Spleen (tissue), 11 donors: ENCODE results near the gene CDKN2A. TPM values are rescaled to one million over a fixed set of nuclear protein-coding genes. Genes with fewer than 3 reads are reported as not detected.

Experiments used
- DNase-seq: peaks from one replicate; pipeline ENCODE4 v3.0.0-alpha.2; 2020
- H3K27ac ChIP-seq, 8 donors: fragments of 200-600 bp; sonication (generic) in 7 of 8; 1 replicate in 4 of 8; 2 replicates in 4 of 8; pipeline versions ENCODE4 v1.5.0 to v1.8.0; 2016 to 2021; ENCODE audit warnings: inconsistent platforms in 4 of 8, mild to moderate bottlenecking in 4 of 8, moderate library complexity in 1 of 8
- H3K27me3 ChIP-seq, 7 donors: fragments of 200-600 bp; sonication (generic) in 6 of 7; replicated peaks in 1 of 7; 1 replicate in 4 of 7; 2 replicates in 3 of 7; pipeline versions ENCODE4 v1.5.0 to v1.8.0; 2016 to 2021; ENCODE audit warnings: inconsistent platforms in 3 of 7, mild to moderate bottlenecking in 1 of 7
- H3K36me3 ChIP-seq, 6 donors: fragments of 200-600 bp; sonication (generic) in 5 of 6; 1 replicate in 4 of 6; 2 replicates in 2 of 6; pipeline versions ENCODE4 v1.5.0 to v1.8.0; 2016 to 2021; ENCODE audit warnings: inconsistent platforms in 2 of 6
- H3K4me1 ChIP-seq, 6 donors: fragments of 200-600 bp; sonication (generic) in 5 of 6; 1 replicate in 3 of 6; 2 replicates in 3 of 6; pipeline versions ENCODE4 v1.5.0 to v1.8.0; 2016 to 2021; ENCODE audit warnings: inconsistent platforms in 3 of 6
- H3K4me3 ChIP-seq, 8 donors: fragments of 200-600 bp; sonication (generic) in 7 of 8; 1 replicate in 4 of 8; 2 replicates in 4 of 8; pipeline versions ENCODE4 v1.5.0 to v1.8.0; 2016 to 2021; ENCODE audit warnings: inconsistent platforms in 4 of 8, mild to moderate bottlenecking in 4 of 8, moderate library complexity in 2 of 8
- H3K9me3 ChIP-seq, 8 donors: fragments of 200-600 bp; sonication (generic) in 7 of 8; 1 replicate in 4 of 8; 2 replicates in 4 of 8; pipeline versions ENCODE4 v1.5.0 to v1.8.0; 2016 to 2021; ENCODE audit warnings: inconsistent platforms in 4 of 8
- CTCF ChIP-seq, 11 experiments: fragments of 200-600 bp in 7 of 11; fragments of 450-650 bp in 4 of 11; sonication (generic) in 4 of 11; IDR thresholded peaks in 8 of 11; conservative IDR thresholded peaks in 3 of 11; 1 replicate in 7 of 11; 2 replicates in 4 of 11; pipeline versions ENCODE4 v1.4.0 to v1.8.0; 2016 to 2021; ENCODE audit warnings: antibody characterized with exemption in 11 of 11, inconsistent platforms in 4 of 11, mild to moderate bottlenecking in 1 of 11
- POLR2A ChIP-seq, 3 donors: fragments of 450-650 bp; IDR thresholded peaks; one replicate each; pipeline ENCODE4 v1.5.1; 2017; ENCODE audit warnings: antibody characterized with exemption in 3 of 3, mild to moderate bottlenecking in 1 of 3
- POLR2AphosphoS5 ChIP-seq, 3 donors: sonication (generic); formaldehyde crosslinking; IDR thresholded peaks; one replicate each; pipeline ENCODE4 v1.5.1; 2017; ENCODE audit warnings: antibody characterized with exemption in 3 of 3
- WGBS, 5 donors: extraction: QIAGEN DNeasy Blood & Tissue Kit in 3 of 5; methylation state at CpG; one replicate each; pipeline versions ENCODE4 v1.1.5 to v1.1.7; 2013 to 2018; 5-methylcytosine and 5-hydroxymethylcytosine counted together
- intact Hi-C: fragments of 100-400 bp; cut with DNase I; formaldehyde crosslinking; loops from one replicate; pipeline ENCODE4 v1.15.0; 2023; ENCODE audit warnings: low total_unique reads
- polyA plus RNA-seq, 3 donors: library from polyadenylated mRNA; stranded (reverse); fragments of 200-250 nt; gene quantifications; one replicate each; pipeline ENCODE4 v1.2.1, GENCODE V29; 2013
- total RNA-seq, 7 donors: library from RNA; depleted of rRNA in 3 of 7; stranded (reverse); fragments of >200 nt in 3 of 7; fragmentation: NEBNext Ultra II Directional in 4 of 7; extraction: Animal tissue kit (Norgen Biotek cat#: 25700) in 4 of 7; gene quantifications; one replicate each; pipeline versions ENCODE4 v1.1.0 to v1.2.1, GENCODE V29; 2016 to 2021
- donor health status: healthy with polysubstance abuse.
- donor health status: DM: no; HTN: no; CAD: no; lungs with moderate emphysema.
- donor health status: DM: no; HTN: no; CAD: no.
- donor health status: Bipolar disorder and iron deficiency.
- donor health status: healthy.
- donor health status: DM: no; HTN: no; CAD: no.
- donor health status: DM: yes; HTN: yes; CAD: no.

CDKN2A gene
- total and polyA plus RNA-seq, 10 donors: 2.3 to 19.7 (median 7.0) TPM

GRCh38 chr9:22029231-22029630, 35.0 kb upstream of the CDKN2A start:
- H3K36me3 ChIP-seq: no peaks in the 10 kb centered on the region
- WGBS, 5 donors: 73 to 89% (median 79%) methylated on average over 4 of the region's 4 CpGs
- no peaks in the 10 kb centered on the region for H3K9me3 ChIP-seq
- H3K4me1 ChIP-seq: peaks cover 0 to 13% (median 4%) of the 10 kb centered on the region in 6 donors
- no peak overlapping the region for H3K4me3 ChIP-seq
- H3K27me3 ChIP-seq: no peaks in the 10 kb centered on the region
- intact Hi-C loops: no loop called here
- peak overlapping the region in 4 of 8 donors; percentile 12 to 60 (median 34) for H3K27ac ChIP-seq
- TF ChIP-seq CTCF (IDR thresholded peaks at IDR 0.05 in 8 of 11, conservative IDR thresholded peaks at IDR 0.05 in 3 of 11): no peak
- TF ChIP-seq POLR2AphosphoS5 (IDR thresholded peaks at IDR 0.05): no peak
- no peak for TF ChIP-seq POLR2A (IDR thresholded peaks at IDR 0.05)
- DNase-seq: no peak

- Histone ChIP-seq H3K4me1 (peaks cover 0 to 13% (median 4%) of the 10 kb centered on the region in 6 donors), H3K4me3 (no peak overlapping the region), H3K27me3 (no peaks in the 10 kb centered on the region), H3K27ac (no peak overlapping the region), H3K9me3 (no peaks in the 10 kb centered on the region), H3K36me3 (no peaks in the 10 kb centered on the region)
- TF ChIP-seq POLR2A (IDR thresholded peaks at IDR 0.05) (no peak), CTCF (IDR thresholded peaks at IDR 0.05 in 8 of 11, conservative IDR thresholded peaks at IDR 0.05 in 3 of 11) (no peak), POLR2AphosphoS5 (IDR thresholded peaks at IDR 0.05) (no peak)
- intact Hi-C loops: no loop called here
- no peak for DNase-seq
These were observed 34.2 kb upstream of the CDKN2A start for GRCh38 chr9:22028394-22028793.

- H3K36me3 ChIP-seq: no peaks in the 10 kb centered on the region
- intact Hi-C loops: no loop called here
- no peak overlapping the region for H3K4me3 ChIP-seq
- WGBS, 5 donors: 36 to 53% (median 46%) methylated on average over 5 to 6 of the region's 6 CpGs
- H3K27ac ChIP-seq: no peak overlapping the region
- no peak for DNase-seq
- H3K4me1 ChIP-seq: peaks cover 0 to 13% (median 4%) of the 10 kb centered on the region in 6 donors
- no peaks in the 10 kb centered on the region for H3K27me3 ChIP-seq
- no peak for TF ChIP-seq POLR2A (IDR thresholded peaks at IDR 0.05)
- no peak for TF ChIP-seq CTCF (IDR thresholded peaks at IDR 0.05 in 8 of 11, conservative IDR thresholded peaks at IDR 0.05 in 3 of 11)
- no peak for TF ChIP-seq POLR2AphosphoS5 (IDR thresholded peaks at IDR 0.05)
- H3K9me3 ChIP-seq: no peaks in the 10 kb centered on the region
These were observed 32.5 kb upstream of the CDKN2A start for GRCh38 chr9:22026696-22027095.

GRCh38 chr9:22022396-22022795, 28.2 kb upstream of the CDKN2A start:
- H3K9me3 ChIP-seq: peaks cover 0 to 12% (median 8%) of the 10 kb centered on the region in 8 donors
- no peaks in the 10 kb centered on the region for H3K4me1 ChIP-seq
- H3K27ac ChIP-seq: no peak overlapping the region
- no peak overlapping the region for H3K4me3 ChIP-seq
- intact Hi-C loops: no loop called here
- no peaks in the 10 kb centered on the region for H3K27me3 ChIP-seq
- 94 to 99% (median 97%) methylated on average over 3 of the region's 3 CpGs for WGBS, 5 donors
- no peaks in the 10 kb centered on the region for H3K36me3 ChIP-seq
- TF ChIP-seq CTCF (IDR thresholded peaks at IDR 0.05 in 8 of 11, conservative IDR thresholded peaks at IDR 0.05 in 3 of 11) (no peak), POLR2AphosphoS5 (IDR thresholded peaks at IDR 0.05) (no peak), POLR2A (IDR thresholded peaks at IDR 0.05) (no peak)
- no peak for DNase-seq
